ENCODE results near the gene FRMD4B.
A peak's percentile ranks its signal among the peaks of the same experiment; 100 is the strongest.
"Not testable (repeated sequence)": the region's sequence is repeated elsewhere in the genome, so short reads cannot be mapped to it uniquely, and the experiment has no call there.

FRMD4B gene

DNA sequence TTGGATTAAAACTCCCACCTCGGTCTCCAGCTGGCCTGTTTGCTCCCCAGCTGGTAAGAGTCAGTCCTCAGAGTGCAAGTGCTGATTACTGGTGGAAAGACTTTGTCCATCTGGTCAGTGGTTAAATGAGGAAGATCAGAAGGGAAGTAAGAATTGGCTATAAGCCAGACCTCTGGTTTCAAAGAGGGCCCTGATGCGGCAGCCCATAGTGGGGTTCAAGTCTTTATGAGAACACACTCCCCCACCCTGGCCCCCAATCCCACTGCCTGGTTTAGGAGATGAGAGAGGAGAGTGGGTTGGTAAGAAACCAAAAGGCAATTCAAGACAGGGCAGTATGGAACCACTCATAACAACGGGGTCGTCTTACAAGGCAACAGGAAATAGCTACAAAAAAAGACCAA lies 65.0 kb downstream of the FRMD4B start:
- DNase-seq = no peak

GRCh38 chr3:69319652-69320051 lies 66.2 kb downstream of the FRMD4B start:
- no peak for DNase-seq

GRCh38 chr3:69318410-69318809 lies 67.5 kb downstream of the FRMD4B start:
- no peak for DNase-seq

DNA sequence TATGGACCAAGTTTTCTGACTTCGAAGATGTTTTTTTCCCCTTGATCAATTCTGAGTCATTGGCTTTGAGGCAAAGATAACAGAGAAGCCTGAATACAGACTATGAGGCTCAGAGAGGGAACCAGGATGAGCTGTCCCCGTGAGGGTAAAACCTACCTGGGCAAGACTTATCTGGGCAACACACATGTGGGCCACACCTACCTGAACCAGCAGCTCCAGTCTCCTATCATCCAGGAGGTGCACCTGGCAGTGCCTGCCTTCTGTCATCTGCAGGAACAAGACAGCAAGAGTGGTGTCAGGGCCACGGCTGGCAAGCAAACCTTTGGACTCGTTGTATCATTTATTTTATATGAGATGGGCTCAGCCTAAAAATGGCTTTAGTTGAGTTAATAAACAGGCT lies 72.6 kb downstream of the FRMD4B start:
- DNase-seq = no peak

DNA sequence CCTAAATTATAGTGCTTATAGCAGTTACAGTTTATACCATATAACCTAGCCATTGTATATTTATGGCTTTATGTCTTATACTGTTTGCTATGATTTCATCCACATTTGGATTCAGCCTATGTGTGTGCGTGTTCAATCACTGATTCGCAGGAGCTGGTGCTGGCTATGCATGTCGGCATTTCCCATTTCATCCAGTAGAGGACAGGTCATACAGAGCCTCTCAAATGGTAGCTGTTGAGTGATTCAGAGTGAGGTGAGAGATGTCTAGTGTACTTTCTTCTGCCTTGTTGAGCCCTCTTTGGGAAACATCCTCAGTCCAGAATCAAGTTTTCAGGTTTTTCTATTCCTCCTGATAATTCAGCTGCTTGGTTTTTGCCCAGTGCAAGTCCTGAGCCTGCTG lies 76.1 kb downstream of the FRMD4B start:
- no peak for DNase-seq

DNA sequence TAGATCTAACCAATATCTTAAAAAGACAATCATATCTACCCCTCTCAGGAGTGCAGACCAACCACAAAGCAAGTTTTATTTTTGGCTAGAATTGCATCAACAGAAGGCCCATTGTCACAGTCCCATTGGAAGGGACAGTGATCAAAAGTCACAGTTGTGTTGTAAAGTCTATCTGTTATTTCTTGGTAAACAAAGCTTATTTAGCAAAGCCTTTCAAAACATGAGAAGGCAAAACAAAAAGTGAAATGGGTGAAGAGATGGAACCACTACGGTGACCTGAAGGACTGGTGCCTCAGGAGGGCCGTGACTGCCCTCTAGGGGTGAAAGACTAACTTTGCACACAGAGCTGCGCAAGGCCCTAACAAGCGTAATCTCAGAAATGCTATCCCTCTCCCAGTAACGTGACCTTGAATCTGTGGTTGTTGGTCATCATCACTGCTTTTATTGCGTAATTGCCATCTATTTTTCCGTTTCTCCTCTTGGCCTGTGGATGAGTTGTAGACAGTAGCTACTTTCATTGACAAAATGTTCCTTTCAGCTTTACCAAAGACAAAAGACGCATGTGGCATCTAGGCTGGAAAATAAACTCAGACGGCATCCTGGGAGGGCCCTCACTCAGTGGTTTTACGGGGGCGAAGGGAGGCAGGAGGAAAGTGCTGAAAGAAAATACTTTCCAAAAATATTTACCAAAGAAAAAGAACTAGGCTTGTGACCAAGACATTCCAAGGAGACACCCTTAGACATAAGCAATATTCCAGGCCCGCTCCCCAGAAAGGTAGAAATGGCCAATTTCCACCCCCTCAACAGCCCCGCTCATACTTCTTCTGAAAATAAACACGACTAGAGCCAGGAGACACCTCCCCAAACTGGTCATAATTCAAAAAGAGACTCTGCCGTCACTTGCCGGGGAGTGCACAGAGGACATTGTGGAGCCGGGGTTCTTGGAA lies 79.4 kb downstream of the FRMD4B start:
- DNase-seq = peak; percentile 78

DNA sequence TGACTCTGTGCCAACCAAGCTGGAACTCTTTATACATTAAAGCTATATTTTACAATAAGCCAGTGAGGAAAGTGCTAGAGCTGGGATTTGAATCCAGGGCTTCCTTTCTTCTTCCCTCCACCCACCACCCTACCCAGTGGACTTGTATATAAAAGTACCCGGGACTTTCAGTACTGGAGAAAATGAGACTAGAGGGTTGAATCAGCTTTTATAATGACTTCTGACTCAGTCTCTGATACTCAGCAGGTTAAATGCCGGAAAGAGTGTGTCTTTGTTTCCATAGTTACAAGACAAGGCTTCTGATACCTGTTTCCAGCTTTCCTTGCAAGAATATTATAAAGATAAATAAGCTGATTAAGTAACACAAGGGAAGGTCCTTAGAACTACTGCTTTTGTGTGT lies 80.9 kb downstream of the FRMD4B start:
- DNase-seq = no peak

GRCh38 chr3:69304396-69304795 lies 81.5 kb downstream of the FRMD4B start:
- no peak for DNase-seq

DNA sequence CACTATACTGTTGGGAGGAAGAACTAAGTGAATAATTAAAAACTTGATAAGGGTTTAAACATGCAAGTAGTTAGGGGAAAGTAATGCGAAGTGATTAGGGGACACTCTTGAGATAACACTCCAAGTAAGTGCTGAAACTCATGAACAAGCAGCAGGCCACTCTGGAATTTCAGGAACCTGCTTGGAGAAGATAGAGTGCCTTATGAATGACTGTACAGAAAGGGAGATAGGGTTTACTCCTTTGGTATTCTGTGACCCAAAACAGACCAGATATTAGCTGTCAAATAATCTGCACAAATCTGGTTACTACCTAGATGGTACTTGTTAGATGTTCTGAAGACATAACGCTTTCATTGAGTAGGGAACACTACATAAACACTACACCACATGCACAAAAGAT lies 85.6 kb downstream of the FRMD4B start:
- no peak for DNase-seq

- no peak for DNase-seq
These were observed 86.5 kb downstream of the FRMD4B start for GRCh38 chr3:69299344-69299743.

DNA sequence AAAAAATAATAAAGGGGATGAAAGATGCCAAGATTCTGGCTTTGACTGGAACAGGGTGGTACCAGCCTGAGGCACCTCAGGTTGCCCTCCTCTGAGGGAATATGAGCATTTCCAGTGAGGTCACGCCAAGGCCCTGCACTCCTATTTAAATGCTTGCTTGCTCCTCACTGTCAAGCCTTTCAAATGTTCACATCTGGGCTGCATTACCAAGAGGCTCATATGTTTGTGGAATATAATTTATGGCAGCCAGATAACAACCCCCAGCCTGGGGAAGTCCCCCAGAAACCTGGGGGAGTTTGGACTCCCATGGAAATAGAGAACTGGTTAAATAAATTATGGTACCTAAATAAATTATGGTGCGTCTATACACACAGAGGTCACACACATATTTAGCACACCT lies 88.4 kb downstream of the FRMD4B start:
- DNase-seq = no peak

DNA sequence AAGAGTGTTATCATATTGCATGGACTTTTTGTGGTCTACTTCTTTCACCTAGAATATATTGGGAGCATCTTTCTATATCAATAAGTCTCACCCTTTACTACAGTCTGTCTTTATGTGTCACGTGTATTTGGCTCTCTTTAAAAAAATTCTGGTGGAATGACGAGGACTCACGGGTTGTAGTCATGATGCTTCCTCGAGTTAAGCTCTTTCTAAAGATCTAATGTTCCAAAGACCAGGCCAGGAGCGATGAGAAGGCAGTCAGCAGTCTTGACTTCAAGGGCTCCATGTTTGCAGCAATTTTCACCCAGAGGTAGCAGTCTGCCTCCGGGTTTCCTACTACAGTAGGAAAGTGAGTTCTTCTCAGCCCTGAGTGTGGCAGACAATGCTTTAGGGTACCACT lies 88.9 kb downstream of the FRMD4B start:
- no peak for DNase-seq

DNA sequence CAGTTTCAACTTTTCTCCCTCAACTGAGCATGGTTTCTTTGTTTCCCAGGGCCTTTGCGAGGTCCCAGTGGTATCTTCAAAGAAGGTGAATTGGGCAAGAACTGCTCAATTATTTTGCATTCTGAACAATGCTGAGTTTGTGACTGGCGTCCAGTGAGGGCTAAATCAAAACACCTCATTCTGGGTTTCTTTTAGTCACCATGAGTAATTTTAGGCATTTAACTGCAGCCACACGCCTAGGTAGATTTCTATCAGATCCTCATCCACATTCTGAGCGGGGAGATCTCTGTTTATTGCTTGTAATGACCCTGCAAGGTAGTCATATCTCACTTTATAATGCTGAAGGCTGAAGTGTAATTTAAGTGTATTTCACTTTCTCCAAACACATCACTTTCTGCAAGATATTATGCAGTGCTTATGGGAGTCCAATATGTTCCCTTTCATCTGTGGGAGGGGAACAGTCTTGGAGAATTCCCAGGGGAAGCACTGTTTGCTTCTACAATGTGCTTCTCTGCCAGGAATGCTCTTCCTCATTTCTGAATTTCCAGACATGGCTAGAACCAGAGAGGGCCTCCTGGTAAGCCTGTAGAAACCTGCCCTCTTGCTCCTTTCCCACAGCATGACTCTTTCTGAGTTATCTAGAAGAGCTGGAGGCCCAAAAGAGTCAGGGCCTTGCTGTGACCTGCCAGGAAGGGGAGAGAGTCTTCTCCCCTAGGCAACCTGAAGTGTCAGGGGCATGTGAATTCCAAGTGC lies 91.7 kb downstream of the FRMD4B start:
- DNase-seq = no peak

DNA sequence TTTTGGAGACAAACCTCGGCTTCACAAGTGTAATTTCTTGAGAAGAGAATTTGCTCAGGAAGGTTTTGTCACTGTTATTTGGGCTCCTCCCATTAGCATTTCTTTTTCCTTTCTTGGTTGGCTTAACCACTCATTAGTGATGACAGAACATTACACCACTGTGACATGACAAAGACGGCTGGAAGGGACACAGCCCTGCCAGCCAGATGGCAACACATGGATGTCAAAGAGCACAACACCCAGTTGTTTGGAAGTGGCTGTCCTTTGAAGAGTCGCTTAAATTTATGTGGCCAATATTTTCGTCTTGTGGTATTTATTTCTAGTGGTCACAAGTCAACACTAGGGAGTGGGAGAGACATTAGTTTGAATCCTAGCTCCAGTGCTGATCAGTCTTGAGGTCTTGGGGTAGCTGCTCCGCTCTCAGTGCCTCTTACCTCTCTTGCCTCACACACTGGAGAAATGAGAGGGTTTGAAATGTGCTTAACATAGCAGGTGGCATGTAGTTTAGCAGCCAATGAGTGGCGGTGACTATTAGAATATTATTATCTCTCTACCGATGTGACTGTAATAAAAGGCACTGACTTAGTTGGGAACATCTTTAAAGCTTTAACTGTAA lies 92.8 kb downstream of the FRMD4B start:
- DNase-seq = no peak

DNA sequence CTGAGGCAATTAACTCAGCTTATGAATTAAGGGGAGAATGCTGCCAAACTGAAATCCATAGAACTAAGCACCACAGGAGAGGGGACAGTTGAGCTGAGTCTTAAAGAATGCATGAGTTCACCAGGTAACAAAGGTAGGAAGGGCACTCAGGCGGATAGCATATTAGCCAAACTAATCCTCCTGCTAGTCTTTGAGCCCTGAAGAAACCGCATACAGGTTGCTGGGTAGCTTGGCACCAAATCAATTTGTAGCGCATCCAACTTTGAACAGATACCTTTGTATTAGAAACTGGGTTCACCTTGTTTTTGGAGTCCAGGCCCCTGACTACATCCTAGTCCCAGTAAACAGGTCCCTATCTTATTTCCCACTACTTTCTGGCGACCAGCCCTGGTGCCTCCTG lies 93.7 kb downstream of the FRMD4B start:
- DNase-seq = no peak

GRCh38 chr3:69290430-69290829 lies 95.5 kb downstream of the FRMD4B start:
- no peak for DNase-seq

DNA sequence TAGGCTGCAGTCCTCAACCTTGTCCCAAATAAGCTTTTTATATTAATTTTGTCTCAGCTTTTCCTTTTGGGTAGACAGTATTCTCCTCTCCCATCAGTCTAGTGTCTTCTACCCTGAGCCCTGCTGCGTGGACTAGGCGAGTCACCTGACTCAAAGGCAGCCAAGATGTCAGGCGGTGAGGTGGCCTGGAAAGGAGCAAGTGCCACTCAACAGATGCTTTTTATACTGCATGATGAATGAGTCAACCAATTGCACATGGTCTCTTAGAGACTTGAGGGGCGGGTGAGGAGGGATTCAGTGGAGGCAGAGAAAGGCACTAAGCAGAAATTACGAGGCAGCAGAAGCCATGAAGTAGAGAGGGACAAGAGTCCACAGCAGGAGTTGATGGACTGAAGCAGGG lies 95.9 kb downstream of the FRMD4B start:
- no peak for DNase-seq

GRCh38 chr3:69288161-69288895 lies 97.6 kb downstream of the FRMD4B start:
- no peak for DNase-seq

- no peak for DNase-seq
These were observed 101.8 kb downstream of the FRMD4B start for GRCh38 chr3:69283913-69284611.

DNA sequence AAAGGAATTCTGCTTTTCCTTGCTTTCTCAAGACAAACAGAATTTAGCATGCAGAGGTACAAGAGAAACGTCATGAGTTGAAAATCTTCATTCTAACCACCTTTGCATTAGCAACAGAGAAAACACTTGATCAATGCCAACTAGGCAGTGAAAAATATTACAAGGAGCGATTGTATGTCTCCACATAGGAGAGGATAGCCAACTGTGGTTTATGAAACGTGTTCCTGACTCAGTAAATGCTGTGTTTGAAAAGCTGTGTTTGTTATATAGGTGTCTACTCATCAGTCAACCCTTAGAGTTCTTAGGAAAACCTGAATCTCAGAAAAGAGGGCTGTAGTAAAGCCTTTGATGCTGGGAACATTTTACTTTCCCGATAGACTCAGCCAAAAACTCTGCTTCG lies 102.4 kb downstream of the FRMD4B start:
- no peak for DNase-seq

DNA sequence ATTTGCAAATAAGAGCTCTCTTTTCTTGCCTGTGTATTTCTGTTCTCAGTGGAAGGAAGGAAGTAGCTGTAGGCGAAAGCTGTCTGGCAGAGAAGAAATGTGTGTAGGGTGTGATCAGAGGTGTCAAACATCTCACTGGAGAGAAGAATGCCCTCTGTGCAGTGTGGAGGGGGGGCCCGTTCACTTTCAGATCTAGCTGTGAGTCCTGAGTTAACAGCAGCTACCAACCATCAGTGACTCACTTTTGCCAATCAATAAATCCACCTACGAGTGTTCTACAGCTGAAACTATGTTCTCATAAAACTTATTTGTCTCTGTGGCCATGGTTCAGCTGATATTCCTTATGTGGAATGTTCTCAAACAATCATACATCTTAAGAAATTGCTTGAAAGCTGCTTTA lies 103.7 kb downstream of the FRMD4B start:
- DNase-seq = peak; percentile 55

DNA sequence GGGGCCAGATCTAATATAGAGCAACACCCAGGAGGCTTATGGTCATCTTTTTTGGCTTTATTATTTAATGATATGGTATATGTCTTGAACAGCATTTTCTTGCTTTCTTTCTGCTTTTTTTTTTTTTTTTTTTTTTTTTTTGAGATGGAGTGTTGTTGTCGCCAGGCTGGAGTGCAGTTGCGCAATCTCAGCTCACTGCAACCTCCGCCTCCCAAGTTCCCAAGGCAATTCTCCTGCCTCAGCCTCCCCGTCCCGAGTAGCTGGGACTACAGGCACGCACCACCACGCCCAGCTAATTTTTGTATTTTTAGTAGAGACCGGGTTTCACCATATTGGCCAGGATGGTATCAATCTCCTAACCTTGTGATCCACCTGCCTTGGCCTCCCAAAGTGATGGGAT lies 108.5 kb downstream of the FRMD4B start:
- DNase-seq = not testable (repeated sequence)

All from CD4-positive, alpha-beta T cell treated with Interleukin-21 for 1 hour (primary cell).